ENCODE data around the gene SDK1. TPM values are rescaled to one million over a fixed set of nuclear protein-coding genes. Genes with fewer than 3 reads are reported as not detected.

Gene SDK1
- total RNA-seq, 1 donor from 2014 or later, result 5.4 TPM

- Mint-ChIP-seq H3K4me3 (ENCODE audit: unreplicated experiment) (no peak overlapping the region), H3K4me1 (ENCODE audit: unreplicated experiment) (no peaks in the 10 kb centered on the region), H3K36me3 (ENCODE audit: unreplicated experiment) (peaks cover 1% of the 10 kb centered on the region), H3K27ac (ENCODE audit: unreplicated experiment) (no peak overlapping the region), H3K9me3 (ENCODE audit: unreplicated experiment) (no peaks in the 10 kb centered on the region), H3K27me3 (ENCODE audit: unreplicated experiment) (no peaks in the 10 kb centered on the region)
- no peak for TF ChIP-seq CTCF (IDR thresholded peaks at IDR 0.05)
- DNase-seq (ENCODE audit: extremely low spot score, unreplicated experiment), result no peak
Measured at GRCh38 chr7:3688071-3688470, 387.0 kb downstream of the SDK1 start.

DNA sequence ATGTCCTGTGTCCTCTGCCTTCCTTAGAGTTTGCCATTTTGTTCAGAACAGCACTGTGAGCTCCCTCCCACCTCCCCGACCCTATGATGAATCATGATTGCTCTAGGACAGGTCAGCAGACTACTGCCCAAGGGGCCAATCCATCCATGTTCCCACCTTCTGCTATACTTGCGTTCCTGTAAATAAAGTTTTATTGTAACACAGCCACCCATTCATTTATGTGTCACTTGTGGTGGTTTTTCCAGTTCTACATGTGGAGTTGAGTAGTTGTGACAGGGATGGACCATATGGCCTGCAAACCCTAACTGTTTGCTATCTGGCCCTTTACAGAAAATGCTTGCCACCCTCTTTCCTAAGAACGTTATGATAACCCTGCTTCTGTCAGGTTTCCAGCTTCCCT lies 387.8 kb downstream of the SDK1 start:
- Mint-ChIP-seq H3K4me1 (ENCODE audit: unreplicated experiment) (no peaks in the 10 kb centered on the region), H3K27me3 (ENCODE audit: unreplicated experiment) (no peaks in the 10 kb centered on the region), H3K27ac (ENCODE audit: unreplicated experiment) (no peak overlapping the region), H3K36me3 (ENCODE audit: unreplicated experiment) (peaks cover 1% of the 10 kb centered on the region), H3K4me3 (ENCODE audit: unreplicated experiment) (no peak overlapping the region), H3K9me3 (ENCODE audit: unreplicated experiment) (no peaks in the 10 kb centered on the region)
- TF ChIP-seq CTCF (IDR thresholded peaks at IDR 0.05), result no peak
- no peak for DNase-seq (ENCODE audit: extremely low spot score, unreplicated experiment)

GRCh38 chr7:3691478-3692158 lies 390.6 kb downstream of the SDK1 start:
- Mint-ChIP-seq H3K4me3 (ENCODE audit: unreplicated experiment) (no peak overlapping the region), H3K4me1 (ENCODE audit: unreplicated experiment) (no peaks in the 10 kb centered on the region), H3K27me3 (ENCODE audit: unreplicated experiment) (no peaks in the 10 kb centered on the region), H3K9me3 (ENCODE audit: unreplicated experiment) (no peaks in the 10 kb centered on the region), H3K27ac (ENCODE audit: unreplicated experiment) (no peak overlapping the region), H3K36me3 (ENCODE audit: unreplicated experiment) (peaks cover 1% of the 10 kb centered on the region)
- TF ChIP-seq CTCF (IDR thresholded peaks at IDR 0.05), result no peak
- DNase-seq (ENCODE audit: extremely low spot score, unreplicated experiment), result no peak

DNA sequence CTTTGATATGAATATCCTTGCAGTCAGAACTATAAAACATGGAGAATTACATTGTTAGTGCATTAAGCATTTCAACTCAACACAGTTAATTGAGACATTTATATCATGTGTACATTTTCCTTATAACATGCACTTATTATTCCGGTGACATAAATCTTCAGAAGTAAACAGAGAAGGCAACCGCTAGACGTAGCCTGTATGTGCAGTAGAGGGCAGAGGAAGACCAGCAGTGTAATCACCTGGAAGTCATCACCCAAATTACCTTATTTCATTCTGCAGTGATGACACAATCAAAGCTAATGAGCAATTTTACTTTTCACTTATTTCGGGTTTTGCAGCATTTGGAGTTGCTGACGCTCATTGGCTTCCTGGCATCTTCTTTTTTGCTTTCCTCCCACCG lies 394.6 kb downstream of the SDK1 start:
- no peaks in the 10 kb centered on the region for H3K27me3 Mint-ChIP-seq (ENCODE audit: unreplicated experiment)

DNA sequence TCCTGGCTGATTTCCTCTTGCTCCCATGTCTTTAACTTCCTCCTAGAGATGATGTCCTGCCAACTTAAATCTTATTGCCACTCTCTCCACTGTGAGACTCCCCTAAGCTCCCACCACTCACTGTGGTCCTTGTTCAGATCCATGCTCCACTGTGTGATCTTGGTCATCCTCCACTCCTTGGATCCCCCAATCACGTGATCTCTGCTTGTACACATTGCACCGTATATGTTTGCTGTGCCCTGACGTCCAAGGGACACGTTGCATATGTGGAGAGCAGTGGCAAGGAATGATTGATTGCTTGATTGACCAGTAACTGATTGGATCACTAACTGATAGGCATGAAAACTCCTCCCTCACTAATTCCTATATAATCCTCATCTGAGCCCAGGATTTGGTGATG lies 395.1 kb downstream of the SDK1 start:
- TF ChIP-seq CTCF (IDR thresholded peaks at IDR 0.05), result no peak
- Mint-ChIP-seq H3K36me3 (ENCODE audit: unreplicated experiment) (no peaks in the 10 kb centered on the region), H3K4me3 (ENCODE audit: unreplicated experiment) (no peak overlapping the region), H3K27me3 (ENCODE audit: unreplicated experiment) (no peaks in the 10 kb centered on the region), H3K27ac (ENCODE audit: unreplicated experiment) (no peak overlapping the region), H3K9me3 (ENCODE audit: unreplicated experiment) (peaks cover 6% of the 10 kb centered on the region), H3K4me1 (ENCODE audit: unreplicated experiment) (no peaks in the 10 kb centered on the region)
- no peak for DNase-seq (ENCODE audit: extremely low spot score, unreplicated experiment)

More for the DNA sequence above, 394.6 kb downstream of the SDK1 start:
- no peak for TF ChIP-seq CTCF (IDR thresholded peaks at IDR 0.05)
- no peak overlapping the region for H3K4me3 Mint-ChIP-seq (ENCODE audit: unreplicated experiment)
- H3K9me3 Mint-ChIP-seq (ENCODE audit: unreplicated experiment), result peaks cover 6% of the 10 kb centered on the region
- H3K27ac Mint-ChIP-seq (ENCODE audit: unreplicated experiment), result no peak overlapping the region
- no peak for DNase-seq (ENCODE audit: extremely low spot score, unreplicated experiment)
- H3K36me3 Mint-ChIP-seq (ENCODE audit: unreplicated experiment), result no peaks in the 10 kb centered on the region
- H3K4me1 Mint-ChIP-seq (ENCODE audit: unreplicated experiment), result no peaks in the 10 kb centered on the region

Data from osteocyte (in vitro differentiated cells).